LHCN-M2 (cell line): ENCODE data around the gene FAM117B. TPM values are rescaled to one million over a fixed set of nuclear protein-coding genes. Genes with fewer than 3 reads are reported as not detected.
"Not testable (repeated sequence)": the region's sequence is repeated elsewhere in the genome, so short reads cannot be mapped to it uniquely, and the experiment has no call there.

Experiments
- DNase-seq: peaks from one replicate; pipeline ENCODE4 v3.0.0-alpha.2; 2012; ENCODE audit warnings: low read depth
- total RNA-seq: library from RNA; depleted of rRNA; stranded (reverse); fragments of >200 nt; gene quantifications from 2 replicates; pipeline ENCODE4 v1.2.3, GENCODE V29; 2014

Gene FAM117B
- total RNA-seq, 1 experiment from 2014 or later = 0.63 TPM

DNA sequence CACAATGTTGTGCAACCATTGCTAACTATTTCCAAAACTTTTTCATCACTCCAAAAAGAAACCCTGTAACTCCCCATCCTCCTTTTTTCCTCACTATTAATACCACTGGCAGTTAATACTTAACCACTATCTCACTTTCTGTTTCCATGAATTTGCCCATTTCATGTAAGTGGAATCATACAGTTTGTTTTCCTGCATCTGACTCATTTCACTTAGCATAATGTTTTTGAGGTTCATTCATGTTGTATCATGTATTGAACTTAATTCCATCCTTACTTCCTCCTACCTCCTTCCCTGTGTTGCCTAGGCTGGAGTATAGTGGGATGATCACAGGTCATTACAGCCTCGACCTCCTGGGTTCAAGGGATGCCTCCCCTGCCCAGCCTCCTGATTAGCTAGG, 68.3 kb downstream of the FAM117B start:
- no peak for DNase-seq

DNA sequence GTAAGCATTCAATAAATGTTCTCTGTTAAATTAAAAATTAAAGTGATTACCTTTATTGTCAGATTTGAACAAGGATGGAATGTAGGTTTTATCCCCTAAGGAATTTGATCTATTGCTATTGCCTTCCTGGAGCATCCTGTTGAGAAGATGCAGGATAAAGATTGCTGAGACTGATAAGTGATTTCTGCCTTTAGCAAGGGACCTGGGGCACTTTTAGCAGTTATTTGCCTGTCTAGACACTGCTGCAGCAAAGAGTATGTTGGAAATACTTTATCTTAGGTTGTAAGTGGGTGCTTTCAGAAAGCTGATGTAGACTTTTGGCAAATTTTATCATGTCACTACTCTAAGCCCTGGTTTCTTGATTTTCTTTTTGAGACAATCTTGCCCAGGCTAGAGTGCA, 69.5 kb downstream of the FAM117B start:
- DNase-seq = no peak

DNA sequence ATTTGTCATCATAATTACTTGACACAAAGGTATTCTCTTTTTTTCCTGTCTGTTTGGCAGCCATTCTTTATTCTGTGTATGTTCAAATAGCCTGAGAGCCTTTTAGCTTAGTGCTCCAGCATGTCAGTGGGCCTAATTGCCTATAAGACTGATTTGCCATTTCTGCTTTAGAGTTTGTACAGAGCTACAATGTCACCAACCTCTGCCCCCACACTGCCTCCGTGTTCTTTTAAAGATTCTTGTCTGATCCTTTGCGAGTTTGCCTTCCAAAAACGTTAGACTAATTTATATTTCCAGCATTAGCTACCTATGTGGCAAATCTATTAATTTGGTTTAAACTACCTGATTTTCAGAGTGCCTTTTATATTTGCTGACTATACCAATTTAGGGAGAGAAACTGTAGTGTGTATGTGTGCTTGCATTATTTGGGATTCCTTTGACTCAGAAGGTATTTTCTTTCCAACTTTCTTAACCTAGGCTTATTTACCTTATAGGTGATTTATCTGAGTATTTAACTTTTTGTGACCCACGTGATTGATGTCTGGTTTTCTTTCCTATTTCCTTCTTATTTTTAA, 70.8 kb downstream of the FAM117B start:
- no peak for DNase-seq

DNA sequence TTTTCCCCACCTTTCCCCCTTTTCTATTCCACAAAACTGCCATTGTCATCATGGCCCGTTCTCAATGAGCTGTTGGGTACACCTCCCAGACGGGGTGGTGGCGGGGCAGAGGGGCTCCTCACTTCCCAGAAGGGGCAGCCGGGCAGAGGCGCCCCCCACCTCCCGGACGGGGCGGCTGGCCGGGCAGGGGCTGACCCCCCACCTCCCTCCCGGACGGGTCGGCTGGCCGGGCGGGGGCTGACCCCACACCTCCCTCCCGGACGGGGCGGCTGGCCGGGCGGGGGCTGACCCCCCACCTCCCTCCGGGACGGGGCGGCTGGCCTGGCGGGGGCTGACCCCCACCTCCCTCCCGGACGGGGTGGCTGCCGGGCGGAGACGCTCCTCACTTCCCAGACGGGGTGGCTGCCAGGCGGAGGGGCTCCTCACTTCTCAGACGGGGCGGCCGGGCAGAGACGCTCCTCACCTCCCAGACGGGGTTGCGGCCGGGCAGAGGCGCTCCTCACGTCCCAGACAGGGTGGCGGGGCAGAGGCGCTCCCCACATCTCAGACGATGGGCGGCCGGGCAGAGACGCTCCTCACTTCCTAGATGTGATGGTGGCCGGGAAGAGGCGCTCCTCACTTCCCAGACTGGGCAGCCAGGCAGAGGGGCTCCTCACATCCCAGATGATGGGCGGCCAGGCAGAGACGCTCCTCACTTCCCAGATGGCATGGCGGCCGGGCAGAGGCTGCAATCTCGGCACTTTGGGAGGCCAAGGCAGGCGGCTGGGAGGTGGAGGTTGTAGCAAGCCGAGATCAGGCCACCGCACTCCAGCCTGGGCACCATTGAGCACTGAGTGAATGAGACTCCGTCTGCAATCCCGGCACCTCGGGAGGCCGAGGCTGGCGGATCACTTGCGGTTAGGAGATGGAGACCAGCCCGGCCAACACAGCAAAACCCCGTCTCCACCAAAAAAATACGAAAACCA, 80.5 kb downstream of the FAM117B start:
- not testable (repeated sequence) for DNase-seq

DNA sequence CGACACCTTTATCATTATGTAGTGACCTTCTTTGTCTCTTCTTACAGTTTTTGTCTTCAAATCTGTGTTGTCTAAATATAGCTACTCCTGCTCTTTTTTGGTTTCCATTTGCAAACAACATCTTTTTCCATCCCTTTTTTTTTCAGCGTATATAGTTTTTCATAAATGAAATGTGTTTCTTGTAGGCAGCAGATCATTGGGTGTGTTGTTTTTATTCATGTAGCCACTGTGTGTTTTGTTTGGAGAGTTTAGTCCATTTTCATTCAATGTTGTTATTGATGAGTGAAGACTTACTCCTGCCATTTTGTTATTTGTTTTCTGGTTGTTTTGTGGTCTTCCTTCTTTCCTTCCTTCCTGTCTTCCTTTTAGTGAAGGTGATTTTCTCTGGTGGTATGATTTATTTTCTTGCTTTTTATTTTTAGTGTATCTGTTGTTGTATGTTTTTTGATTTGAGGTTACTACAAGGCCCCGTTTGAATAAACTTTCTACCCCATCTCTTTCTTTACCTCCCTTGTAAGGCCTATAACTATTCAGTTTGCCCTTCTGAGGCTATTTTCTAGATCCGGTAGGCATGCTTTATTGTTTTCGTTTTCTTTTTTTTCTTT, 81.4 kb downstream of the FAM117B start:
- DNase-seq = peak; percentile 2

DNA sequence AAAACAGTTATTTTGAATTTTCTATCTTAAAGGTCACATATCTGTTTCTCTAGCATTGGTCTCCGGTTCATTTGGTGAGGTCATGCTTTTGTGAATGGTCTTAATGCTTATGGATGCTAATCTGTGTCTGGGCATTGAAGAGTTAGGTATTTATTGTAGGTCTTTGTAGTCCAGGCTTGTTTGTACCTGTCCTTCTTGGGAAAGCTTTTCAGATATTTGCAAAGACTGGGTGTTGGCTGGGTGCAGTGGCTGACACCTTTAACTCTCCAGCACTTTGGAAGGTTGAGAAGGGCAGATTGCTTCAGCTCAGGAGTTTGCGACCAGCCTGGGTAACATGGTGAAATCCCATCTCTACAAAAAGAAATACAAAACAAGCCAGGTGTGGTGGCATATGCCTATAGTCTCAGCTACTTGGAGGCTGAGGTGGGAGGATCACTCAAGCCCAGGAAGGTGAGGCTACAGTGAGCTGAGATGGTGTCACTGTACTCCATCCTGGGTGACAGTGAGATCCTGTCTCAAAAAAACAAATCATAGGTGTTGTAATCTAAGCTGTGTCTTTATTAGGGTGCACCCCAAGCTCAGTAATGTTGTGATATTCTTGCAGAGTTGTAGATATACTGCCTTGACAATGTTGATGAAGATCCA, 82.3 kb downstream of the FAM117B start:
- no peak for DNase-seq

DNA sequence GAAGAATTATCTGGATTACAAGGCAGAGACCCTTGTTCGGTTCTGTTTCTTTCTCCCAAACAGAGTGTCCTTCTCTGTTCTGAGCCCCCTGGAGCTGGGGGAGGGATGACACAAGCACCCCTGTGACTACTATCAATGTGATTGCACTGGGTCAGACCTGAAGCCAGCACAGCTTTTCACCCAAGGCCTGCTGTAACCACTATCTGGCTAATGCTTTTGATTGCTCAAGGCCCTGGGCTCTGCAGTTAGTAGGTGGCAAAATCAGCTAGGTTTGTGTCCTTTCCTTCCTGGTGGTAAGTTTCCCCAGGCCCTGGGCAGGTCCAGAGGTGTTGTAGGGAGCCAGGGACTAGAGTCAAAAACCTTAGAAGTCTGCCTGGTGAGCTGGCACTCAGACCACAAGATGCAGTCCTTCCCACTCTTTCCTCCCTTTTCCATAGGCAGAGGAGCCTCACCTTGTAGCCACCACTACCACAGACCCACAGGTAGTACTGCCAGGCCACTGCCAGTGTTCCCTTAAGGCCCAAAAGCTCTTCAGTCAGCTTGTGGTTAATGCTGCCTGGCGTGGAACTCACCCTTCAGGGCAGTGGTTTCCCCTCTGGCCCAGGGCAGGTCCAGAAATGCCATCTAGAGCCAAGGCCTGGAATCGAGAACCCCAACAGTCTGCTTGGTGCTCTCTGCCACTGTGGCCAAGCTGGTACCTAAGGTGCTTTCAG, 83.0 kb downstream of the FAM117B start:
- no peak for DNase-seq

DNA sequence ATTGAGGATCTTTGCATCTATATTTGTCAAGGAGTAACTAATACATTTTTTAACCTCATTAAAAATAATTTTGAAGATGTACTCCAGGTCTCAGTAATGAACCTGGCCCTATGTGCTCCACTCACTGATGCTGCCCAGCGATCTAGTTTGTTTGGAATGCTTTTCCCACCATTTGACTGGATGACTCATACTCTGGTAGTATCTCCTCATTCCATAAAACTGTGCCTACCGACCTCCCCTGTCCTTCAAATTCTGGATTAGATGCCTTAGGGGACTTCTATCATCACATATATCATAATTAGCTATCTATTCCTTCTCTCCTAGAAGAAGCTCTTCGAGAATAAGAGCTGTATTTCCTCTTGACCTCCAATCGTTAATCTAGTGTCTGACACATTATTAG, 83.8 kb downstream of the FAM117B start:
- peak; percentile 63 for DNase-seq

DNA sequence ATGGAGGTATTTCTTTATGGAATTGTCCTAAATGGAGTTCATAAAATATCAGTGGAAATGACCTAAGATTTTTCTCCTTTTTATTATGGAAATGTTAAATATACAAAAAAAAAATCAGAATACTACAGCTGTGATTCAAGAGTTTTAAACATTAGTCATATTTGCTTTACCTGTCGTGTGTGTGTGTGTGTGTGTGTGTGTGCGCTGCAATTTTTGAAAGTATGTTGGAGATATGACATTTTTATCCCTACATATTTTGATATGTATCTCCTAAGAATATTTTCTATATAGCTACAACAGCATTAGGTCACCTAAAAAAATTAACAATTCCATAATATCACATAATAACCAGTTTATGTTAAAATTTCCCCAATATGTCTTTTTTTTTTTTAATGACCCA, 85.5 kb downstream of the FAM117B start:
- DNase-seq = no peak

DNA sequence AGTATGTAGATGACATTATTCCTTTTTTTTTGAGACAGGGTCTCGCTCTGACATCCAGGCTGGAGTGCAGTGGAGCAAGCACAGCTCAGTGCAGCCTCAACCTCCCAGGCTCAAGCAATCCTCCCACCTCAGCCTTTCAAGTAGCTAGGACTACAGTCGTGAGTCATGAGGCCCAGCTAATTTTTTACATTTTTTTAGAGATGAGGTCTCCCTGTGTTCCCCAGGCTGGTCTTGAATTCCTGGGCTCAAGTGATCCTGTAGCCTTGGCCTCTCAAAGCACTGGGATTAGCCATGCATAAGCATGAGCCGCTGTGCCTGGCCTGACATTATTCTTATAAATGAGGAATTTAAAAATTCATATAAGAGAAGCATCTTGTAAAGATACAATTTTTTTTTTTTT, 86.9 kb downstream of the FAM117B start:
- peak; percentile 11 for DNase-seq

DNA sequence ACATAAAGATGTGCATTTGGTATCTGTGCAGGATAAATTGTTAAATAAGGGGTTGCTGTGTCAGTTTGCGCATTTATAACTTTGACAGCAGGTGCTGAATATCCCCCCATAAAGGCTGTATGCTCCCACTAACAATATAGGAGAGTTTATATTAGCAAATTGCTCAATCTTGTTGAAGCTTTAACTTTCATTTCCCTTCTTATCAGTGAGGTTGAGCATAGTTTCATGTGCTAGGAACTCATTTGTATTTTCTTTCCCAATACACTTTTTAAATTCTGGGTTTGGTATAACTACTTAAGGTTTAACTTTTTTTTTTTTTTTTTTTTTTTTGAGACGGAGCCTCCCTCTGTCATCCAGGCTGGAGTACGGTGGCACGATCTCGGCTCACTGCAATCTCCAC, 89.0 kb downstream of the FAM117B start:
- DNase-seq = no peak

DNA sequence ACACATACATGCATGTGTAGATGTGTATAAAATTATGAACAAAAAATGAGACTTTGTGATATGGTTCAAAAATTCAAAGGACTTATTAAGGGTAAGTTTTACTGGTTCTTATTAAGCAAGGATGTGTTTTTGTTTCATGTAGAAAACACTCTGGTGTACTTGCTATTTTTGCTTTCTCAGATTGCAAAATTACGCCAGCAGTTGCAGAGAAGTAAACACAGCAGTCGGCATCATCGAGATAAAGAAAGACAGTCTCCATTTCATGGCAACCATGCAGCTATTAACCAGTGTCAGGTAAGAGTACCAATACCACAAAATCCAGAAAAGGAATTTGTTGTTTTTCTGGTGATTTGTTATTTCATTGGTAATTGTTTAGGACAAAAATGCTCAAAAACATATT, 91.3 kb downstream of the FAM117B start:
- no peak for DNase-seq

DNA sequence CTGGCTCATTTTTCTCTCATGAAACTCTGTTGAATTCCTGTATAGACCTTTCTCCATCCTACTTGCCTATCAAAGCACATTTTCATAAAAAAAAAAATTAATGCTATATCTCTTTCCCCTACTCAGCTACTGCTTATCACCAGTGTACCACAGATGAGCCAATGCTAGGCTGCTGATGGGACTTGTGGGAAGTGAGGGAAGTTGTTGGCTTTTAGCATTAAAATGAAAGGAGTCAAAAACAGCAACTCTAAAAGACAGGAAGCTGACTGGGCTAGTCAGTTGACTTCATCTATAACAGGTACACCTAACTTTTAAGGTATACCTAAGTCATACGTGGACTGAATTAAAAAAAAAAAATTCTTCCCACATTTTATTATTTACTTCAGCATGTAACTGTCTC, 102.1 kb downstream of the FAM117B start:
- no peak for DNase-seq

DNA sequence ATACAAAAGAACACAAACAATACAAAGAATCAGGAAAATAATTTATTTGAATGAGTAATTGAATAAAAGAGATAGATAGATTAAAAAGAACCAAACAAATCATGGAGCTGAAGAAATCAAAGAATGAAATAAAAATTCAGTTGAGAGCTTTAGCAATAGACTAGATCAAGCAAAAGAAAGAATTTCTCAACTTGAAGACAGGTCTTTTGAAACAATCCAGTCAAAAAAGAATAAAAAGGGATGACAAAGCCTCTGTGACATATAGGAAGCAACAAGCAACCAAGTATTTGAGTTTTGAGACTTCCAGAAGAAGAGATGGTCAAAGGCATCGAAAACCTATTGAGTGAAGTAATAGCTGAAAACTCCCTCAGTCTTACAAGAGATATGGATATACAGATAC, 108.8 kb downstream of the FAM117B start:
- DNase-seq = no peak

DNA sequence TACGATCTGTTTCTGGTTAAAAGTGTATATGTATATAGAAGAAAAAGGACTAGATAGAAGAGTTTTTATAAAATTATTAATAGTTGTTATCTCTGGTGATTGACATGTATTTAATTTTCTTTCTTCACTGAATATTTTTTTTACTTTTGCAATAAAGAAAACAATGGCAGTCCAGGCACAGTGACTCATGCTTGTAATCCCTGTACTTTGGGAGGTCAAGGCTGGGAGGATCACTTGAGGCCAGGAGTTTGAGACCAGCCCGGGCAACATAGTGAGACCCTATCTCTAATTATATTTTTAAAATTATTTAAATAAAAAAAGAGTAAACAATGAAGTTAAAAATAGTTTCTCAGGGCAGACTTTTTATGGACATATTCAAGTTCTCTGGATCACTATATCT, 114.7 kb downstream of the FAM117B start:
- no peak for DNase-seq

DNA sequence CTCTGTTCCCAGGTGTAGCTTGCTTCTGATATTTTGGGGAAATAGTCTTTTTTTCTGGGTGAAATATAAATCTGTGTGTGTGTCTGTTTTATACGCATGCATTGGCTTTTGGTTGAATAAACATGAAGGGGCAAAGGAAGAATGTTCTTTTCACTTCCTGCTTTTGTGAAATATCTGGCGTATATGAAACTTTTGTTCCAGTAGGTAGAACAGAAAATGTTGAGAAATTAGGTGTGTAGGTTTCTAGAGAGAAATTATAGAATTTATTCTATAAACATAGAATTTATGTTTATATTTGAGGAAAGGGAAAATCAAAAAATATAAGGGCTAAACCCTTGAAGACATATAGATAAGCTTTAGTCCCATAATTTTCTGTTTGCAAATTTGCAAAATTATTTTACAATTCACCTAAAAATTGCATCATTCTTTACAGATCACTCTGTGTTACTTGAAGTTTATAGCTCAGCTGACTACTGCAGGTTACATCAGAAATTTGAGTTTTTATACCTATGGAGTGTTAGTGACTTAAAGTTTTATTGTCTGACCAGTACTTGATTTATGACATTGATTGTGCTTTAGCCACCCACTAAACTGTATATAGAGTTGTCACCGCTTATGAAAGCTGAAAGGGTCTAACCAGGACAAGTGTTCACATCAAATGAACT, 116.1 kb downstream of the FAM117B start:
- no peak for DNase-seq

DNA sequence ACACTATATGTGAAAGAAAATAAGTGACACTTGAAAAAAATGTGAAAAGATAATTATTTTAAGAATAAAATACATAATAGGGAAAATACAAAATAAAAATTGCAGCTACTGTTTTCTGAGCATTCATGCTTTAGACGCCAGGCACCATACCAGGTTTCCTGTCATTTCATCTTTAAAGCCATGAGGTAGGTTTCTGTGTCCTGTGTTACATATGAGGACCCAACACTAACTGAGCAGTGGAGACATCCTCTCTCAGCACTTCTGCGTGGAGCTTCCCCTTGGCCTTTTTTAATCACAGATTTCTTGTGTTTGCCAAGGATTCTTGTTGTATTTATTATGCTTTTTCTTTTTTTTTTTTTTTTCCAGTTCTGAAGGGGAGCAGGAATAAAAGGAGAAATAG, 117.3 kb downstream of the FAM117B start:
- no peak for DNase-seq

DNA sequence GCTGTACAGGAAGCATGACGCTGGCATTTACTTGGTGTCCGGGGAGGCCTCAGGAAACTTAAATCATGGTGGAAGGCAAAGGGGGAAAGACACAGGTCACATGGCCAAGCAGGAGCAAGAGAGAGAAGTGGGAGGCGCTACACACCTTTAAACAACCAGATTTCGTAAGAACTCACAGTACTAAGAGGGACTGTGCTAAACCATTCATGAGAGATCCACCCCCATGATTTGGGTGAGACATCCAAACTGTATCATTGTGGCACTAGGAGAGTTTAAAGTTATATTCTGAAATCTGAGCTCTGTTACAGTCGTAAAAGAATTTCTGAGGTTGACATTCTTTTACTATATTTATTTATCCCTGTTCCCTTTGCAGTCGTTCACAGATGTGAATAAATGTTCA, 120.2 kb downstream of the FAM117B start:
- no peak for DNase-seq

DNA sequence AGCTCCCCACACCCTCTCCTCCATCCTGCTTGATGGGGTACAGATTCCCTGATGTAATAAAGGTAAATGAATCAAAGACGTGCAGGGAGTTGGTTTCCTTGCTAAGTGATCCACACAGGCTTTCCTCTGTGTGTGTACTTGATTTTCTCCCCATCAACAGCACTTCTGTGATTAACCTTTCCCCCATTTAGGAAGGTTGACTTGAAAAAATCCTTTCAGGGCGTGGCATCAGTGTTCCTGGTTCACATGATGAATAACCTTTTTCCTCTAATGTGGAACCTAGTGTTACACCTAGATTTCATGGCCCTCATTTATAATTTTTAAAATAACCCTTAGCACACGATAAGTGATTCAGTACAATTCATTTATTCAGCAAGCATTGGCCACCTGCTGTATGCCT, 121.8 kb downstream of the FAM117B start:
- DNase-seq = no peak

DNA sequence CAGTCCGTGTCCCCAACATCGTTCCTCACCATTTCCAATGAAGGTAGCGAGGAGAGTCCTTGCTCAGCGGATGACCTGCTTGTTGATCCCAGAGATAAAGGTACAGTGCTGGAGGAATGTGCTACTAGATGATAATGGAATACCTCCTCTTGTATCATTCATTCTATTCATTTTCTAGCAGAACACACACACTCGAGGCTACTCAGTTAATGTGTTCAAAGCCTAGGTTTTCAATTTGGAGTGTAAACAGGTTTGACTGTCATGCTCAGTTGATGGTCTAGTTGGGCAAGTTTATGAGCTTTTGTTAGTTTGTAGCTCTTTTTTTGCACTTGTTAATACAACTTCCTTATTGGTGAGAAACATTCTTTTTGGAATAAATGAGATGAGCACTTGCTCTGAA, 122.6 kb downstream of the FAM117B start:
- no peak for DNase-seq

DNA sequence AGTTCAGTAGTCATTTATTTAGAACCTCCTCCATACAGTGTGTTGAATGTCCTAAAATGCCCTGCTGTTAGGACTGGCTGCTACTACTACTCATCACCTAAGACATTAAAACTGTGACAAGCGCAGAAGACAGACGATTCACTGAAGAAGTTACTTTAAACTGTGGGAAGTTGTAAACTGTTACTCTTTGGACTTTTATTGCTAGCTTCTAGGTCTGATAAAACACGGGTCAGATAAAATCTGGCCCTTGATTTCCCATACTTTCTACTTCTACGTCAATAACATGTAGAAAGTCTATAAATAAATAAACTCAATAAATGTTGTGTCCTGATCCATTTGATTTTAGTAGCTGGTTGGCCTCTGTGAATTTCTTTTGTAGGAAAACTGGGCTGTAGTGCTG, 123.4 kb downstream of the FAM117B start:
- DNase-seq = no peak
